Mesendoderm (in vitro differentiated cells): ENCODE measurements around the gene GADL1.

Source experiments
- DNase-seq: peaks from one replicate; pipeline ENCODE4 v3.0.0; 2013
- H2AK5ac ChIP-seq: 2 replicates; pipeline ENCODE4 v1.6.1; 2013; ENCODE audit warnings: low read length, inconsistent platforms
- H2BK120ac ChIP-seq: 2 replicates; pipeline ENCODE4 v1.6.1; 2013; ENCODE audit warnings: low read depth, mild to moderate bottlenecking, low read length, moderate library complexity, mixed read lengths
- H2BK15ac ChIP-seq: replicated peaks from 2 replicates; pipeline ENCODE4 v1.6.1; 2013; ENCODE audit warnings: low read depth, mild to moderate bottlenecking, moderate library complexity
- H2BK5ac ChIP-seq: 2 replicates; pipeline ENCODE4 v1.6.1; 2013; ENCODE audit warnings: low read length, inconsistent platforms
- H3K18ac ChIP-seq: 2 replicates; pipeline ENCODE4 v1.6.1; 2013; ENCODE audit warnings: mild to moderate bottlenecking, low read length, mixed read lengths
- H3K23ac ChIP-seq: one replicate; pipeline ENCODE4 v1.6.1; 2013; ENCODE audit warnings: low read length
- H3K27ac ChIP-seq: 2 replicates; pipeline ENCODE4 v1.5.1; 2013; ENCODE audit warnings: low read depth, mild to moderate bottlenecking, inconsistent platforms, low read length, moderate library complexity
- H3K27me3 ChIP-seq: 2 replicates; pipeline ENCODE4 v1.6.1; 2013; ENCODE audit warnings: low read length, control low read depth, mild to moderate bottlenecking, inconsistent platforms; ENCODE audit not compliant: insufficient read depth, poor library complexity
- H3K36me3 ChIP-seq: 2 replicates; pipeline ENCODE4 v1.6.1; 2013; ENCODE audit warnings: low read length, inconsistent platforms; ENCODE audit not compliant: control insufficient read depth, insufficient read depth
- H3K4ac ChIP-seq: one replicate; pipeline ENCODE4 v1.6.1; 2013; ENCODE audit warnings: low read depth, mild to moderate bottlenecking, low read length, moderate library complexity
- H3K4me1 ChIP-seq: 2 replicates; pipeline ENCODE4 v1.6.1; 2013; ENCODE audit warnings: low read depth, low read length, inconsistent platforms; ENCODE audit not compliant: control insufficient read depth
- H3K4me2 ChIP-seq: 2 replicates; pipeline ENCODE4 v1.6.1; 2013; ENCODE audit warnings: low read length
- H3K4me3 ChIP-seq: 2 replicates; pipeline ENCODE4 v1.5.1; 2013; ENCODE audit warnings: mild to moderate bottlenecking, low read length
- H3K56ac ChIP-seq: one replicate; pipeline ENCODE4 v1.6.1; 2013; ENCODE audit warnings: low read length
- H3K79me1 ChIP-seq: 2 replicates; pipeline ENCODE4 v1.6.1; 2013; ENCODE audit warnings: low read length, inconsistent platforms
- H3K79me2 ChIP-seq: 2 replicates; pipeline ENCODE4 v1.6.1; 2013; ENCODE audit warnings: mild to moderate bottlenecking, low read length; ENCODE audit not compliant: control insufficient read depth, insufficient read depth
- H3K9ac ChIP-seq: 2 replicates; pipeline ENCODE4 v1.6.1; 2013; ENCODE audit warnings: low read length, inconsistent platforms
- H4K5ac ChIP-seq: one replicate; pipeline ENCODE4 v1.6.1; 2013; ENCODE audit warnings: low read length
- H4K8ac ChIP-seq: one replicate; pipeline ENCODE4 v1.6.1; 2013; ENCODE audit warnings: low read depth, mild to moderate bottlenecking, control low read depth, low read length, moderate library complexity
- WGBS: extraction: QIAGEN DNeasy Blood & Tissue Kit; methylation state at CpG from one replicate; pipeline ENCODE4 v1.1.7; 2013; ENCODE audit warnings: low lambda C conversion rate, missing lambda C conversion rate; ENCODE audit not compliant: insufficient coverage; ENCODE audit errors: extremely low coverage; 5-methylcytosine and 5-hydroxymethylcytosine counted together

GADL1 gene

GRCh38 chr3:30805695-30806094 lies 88.8 kb downstream of the GADL1 start:
- no peak overlapping the region for H3K18ac ChIP-seq
- no peak overlapping the region for H3K56ac ChIP-seq
- H3K23ac ChIP-seq, result no peak overlapping the region
- H3K27ac ChIP-seq, result no peak overlapping the region
- H4K8ac ChIP-seq, result no peak overlapping the region
- H3K4ac ChIP-seq, result no peak overlapping the region
- H3K36me3 ChIP-seq, result no peaks in the 10 kb centered on the region
- no peak overlapping the region for H3K4me2 ChIP-seq
- no peak overlapping the region for H2AK5ac ChIP-seq
- H4K5ac ChIP-seq, result no peak overlapping the region
- no peak for DNase-seq
- no peaks in the 10 kb centered on the region for H3K79me2 ChIP-seq
- no peaks in the 10 kb centered on the region for H3K27me3 ChIP-seq
- H2BK120ac ChIP-seq, result no peak overlapping the region
- no peak overlapping the region for H3K9ac ChIP-seq
- no CpG with 5 or more reads among the region's 6 CpGs for WGBS
- no peak overlapping the region for H3K4me3 ChIP-seq
- no peaks in the 10 kb centered on the region for H3K79me1 ChIP-seq
- H2BK15ac ChIP-seq, result no peak overlapping the region
- no peaks in the 10 kb centered on the region for H3K4me1 ChIP-seq
- no peak overlapping the region for H2BK5ac ChIP-seq

GRCh38 chr3:30804984-30805383 lies 89.5 kb downstream of the GADL1 start:
- no peak overlapping the region for H3K4ac ChIP-seq
- no peak overlapping the region for H4K5ac ChIP-seq
- no peak overlapping the region for H3K27ac ChIP-seq
- no peak overlapping the region for H3K56ac ChIP-seq
- H2BK5ac ChIP-seq, result no peak overlapping the region
- WGBS, result no CpG with 5 or more reads among the region's 3 CpGs
- H3K27me3 ChIP-seq, result no peaks in the 10 kb centered on the region
- no peaks in the 10 kb centered on the region for H3K79me1 ChIP-seq
- no peak overlapping the region for H3K9ac ChIP-seq
- H3K4me3 ChIP-seq, result no peak overlapping the region
- H3K18ac ChIP-seq, result no peak overlapping the region
- no peaks in the 10 kb centered on the region for H3K36me3 ChIP-seq
- H4K8ac ChIP-seq, result no peak overlapping the region
- H2AK5ac ChIP-seq, result no peak overlapping the region
- H2BK15ac ChIP-seq, result no peak overlapping the region
- no peak overlapping the region for H3K23ac ChIP-seq
- no peaks in the 10 kb centered on the region for H3K79me2 ChIP-seq
- H2BK120ac ChIP-seq, result no peak overlapping the region
- no peak overlapping the region for H3K4me2 ChIP-seq
- no peaks in the 10 kb centered on the region for H3K4me1 ChIP-seq
- DNase-seq, result no peak

GRCh38 chr3:30795176-30795575 lies 99.3 kb downstream of the GADL1 start:
- no peak for DNase-seq
- H3K4me2 ChIP-seq, result no peak overlapping the region
- H3K79me1 ChIP-seq, result no peaks in the 10 kb centered on the region
- H4K8ac ChIP-seq, result no peak overlapping the region
- H3K9ac ChIP-seq, result no peak overlapping the region
- no peak overlapping the region for H2BK5ac ChIP-seq
- H3K27me3 ChIP-seq, result no peaks in the 10 kb centered on the region
- no peak overlapping the region for H3K4ac ChIP-seq
- no peak overlapping the region for H3K23ac ChIP-seq
- no peaks in the 10 kb centered on the region for H3K4me1 ChIP-seq
- H2AK5ac ChIP-seq, result no peak overlapping the region
- H3K56ac ChIP-seq, result no peak overlapping the region
- no peak overlapping the region for H2BK120ac ChIP-seq
- H3K79me2 ChIP-seq, result no peaks in the 10 kb centered on the region
- H3K4me3 ChIP-seq, result no peak overlapping the region
- H2BK15ac ChIP-seq, result no peak overlapping the region
- WGBS, result no CpG with 5 or more reads among the region's 2 CpGs
- H3K18ac ChIP-seq, result no peak overlapping the region
- no peak overlapping the region for H3K27ac ChIP-seq
- H4K5ac ChIP-seq, result no peak overlapping the region
- H3K36me3 ChIP-seq, result no peaks in the 10 kb centered on the region

- DNase-seq, result no peak
- Histone ChIP-seq H2AK5ac (no peak overlapping the region), H2BK15ac (no peak overlapping the region), H3K79me2 (no peaks in the 10 kb centered on the region), H4K5ac (no peak overlapping the region), H3K36me3 (no peaks in the 10 kb centered on the region), H3K18ac (no peak overlapping the region), H3K4me2 (no peak overlapping the region), H2BK5ac (no peak overlapping the region), H3K27me3 (no peaks in the 10 kb centered on the region), H3K56ac (no peak overlapping the region), H3K79me1 (no peaks in the 10 kb centered on the region), H3K9ac (no peak overlapping the region), H4K8ac (no peak overlapping the region), H3K4me3 (no peak overlapping the region), H3K4me1 (no peaks in the 10 kb centered on the region), H3K27ac (no peak overlapping the region), H3K23ac (no peak overlapping the region), H3K4ac (no peak overlapping the region), H2BK120ac (no peak overlapping the region)
- no CpG with 5 or more reads among the region's 4 CpGs for WGBS
Observed at GRCh38 chr3:30793740-30794139, 100.7 kb downstream of the GADL1 start.

GRCh38 chr3:30790150-30790549 lies 104.3 kb downstream of the GADL1 start:
- no peak overlapping the region for H4K5ac ChIP-seq

GRCh38 chr3:30786365-30786764 lies 108.1 kb downstream of the GADL1 start:
- H4K5ac ChIP-seq, result no peak overlapping the region
- H3K56ac ChIP-seq, result no peak overlapping the region
- H3K23ac ChIP-seq, result no peak overlapping the region
- H3K27me3 ChIP-seq, result no peaks in the 10 kb centered on the region
- H3K4me2 ChIP-seq, result no peak overlapping the region
- H3K27ac ChIP-seq, result no peak overlapping the region
- no peaks in the 10 kb centered on the region for H3K4me1 ChIP-seq
- no peak overlapping the region for H3K9ac ChIP-seq
- no peak overlapping the region for H3K4me3 ChIP-seq
- peak; percentile 70 for DNase-seq
- H3K79me1 ChIP-seq, result no peaks in the 10 kb centered on the region
- H2BK15ac ChIP-seq, result no peak overlapping the region
- H3K4ac ChIP-seq, result no peak overlapping the region
- H3K18ac ChIP-seq, result no peak overlapping the region
- H2BK120ac ChIP-seq, result no peak overlapping the region
- H3K36me3 ChIP-seq, result no peaks in the 10 kb centered on the region
- H2AK5ac ChIP-seq, result no peak overlapping the region
- H4K8ac ChIP-seq, result no peak overlapping the region
- H2BK5ac ChIP-seq, result no peak overlapping the region
- H3K79me2 ChIP-seq, result no peaks in the 10 kb centered on the region

More at GRCh38 chr3:30790150-30790549, 104.3 kb downstream of the GADL1 start:
- Histone ChIP-seq H2BK120ac (no peak overlapping the region), H3K79me2 (no peaks in the 10 kb centered on the region), H3K79me1 (no peaks in the 10 kb centered on the region), H3K4me3 (no peak overlapping the region), H3K27ac (no peak overlapping the region), H2BK15ac (no peak overlapping the region), H4K8ac (no peak overlapping the region), H3K23ac (no peak overlapping the region), H2BK5ac (no peak overlapping the region), H3K36me3 (no peaks in the 10 kb centered on the region), H3K4me2 (no peak overlapping the region), H3K4ac (no peak overlapping the region), H3K56ac (no peak overlapping the region), H3K9ac (no peak overlapping the region), H3K27me3 (no peaks in the 10 kb centered on the region), H3K4me1 (no peaks in the 10 kb centered on the region), H2AK5ac (no peak overlapping the region), H3K18ac (no peak overlapping the region)
- DNase-seq, result no peak
